GM23338 (cell line): ENCODE data around the gene RAMACL. TPM values are rescaled to one million over a fixed set of nuclear protein-coding genes. Genes with fewer than 3 reads are reported as not detected.

ENCODE experiments used
- ATAC-seq: fragments of 200-7000 bp; cut with Tn5 transposase; 3 replicates; pipeline ENCODE4 v1.9.1; 2020
- DNase-seq: peaks from one replicate; pipeline ENCODE4 v3.0.0-alpha.2; 2015; ENCODE audit warnings: low spot score
- H2AFZ ChIP-seq: fragments of 200-600 bp; sonication (generic); 2 replicates; pipeline ENCODE4 v1.8.0; 2016; ENCODE audit warnings: antibody characterized with exemption, mild to moderate bottlenecking, moderate library complexity
- H3F3A ChIP-seq: fragments of 200-600 bp; sonication (generic); replicated peaks from 2 replicates; pipeline ENCODE4 v1.8.0; 2017; ENCODE audit warnings: antibody characterized with exemption, mixed run types, low read depth
- H3K27ac ChIP-seq: fragments of 200-600 bp; sonication (generic); 2 replicates; pipeline ENCODE4 v1.6.1; 2016; ENCODE audit warnings: low read depth
- H3K27me3 ChIP-seq: fragments of 200-600 bp; sonication (generic); 2 replicates; pipeline ENCODE4 v1.8.0; 2016; ENCODE audit warnings: mild to moderate bottlenecking, mixed run types, moderate library complexity; ENCODE audit not compliant: insufficient read depth
- H3K36me3 ChIP-seq: fragments of 200-600 bp; sonication (generic); 2 replicates; pipeline ENCODE4 v1.8.0; 2016; ENCODE audit warnings: mild to moderate bottlenecking; ENCODE audit not compliant: insufficient read depth
- H3K4me1 ChIP-seq: fragments of 200-600 bp; sonication (generic); 2 replicates; pipeline ENCODE4 v1.8.0; 2016; ENCODE audit warnings: mild to moderate bottlenecking, moderate library complexity; ENCODE audit not compliant: insufficient read depth
- H3K4me2 ChIP-seq: fragments of 200-600 bp; sonication (generic); 2 replicates; pipeline ENCODE4 v1.7.1; 2017; ENCODE audit warnings: mixed run types
- H3K4me3 ChIP-seq: fragments of 200-600 bp; sonication (generic); 2 replicates; pipeline ENCODE4 v1.6.1; 2016; ENCODE audit warnings: mixed run types
- H3K79me2 ChIP-seq: fragments of 200-600 bp; sonication (generic); replicated peaks from 2 replicates; pipeline ENCODE4 v1.8.0; 2017; ENCODE audit warnings: mild to moderate bottlenecking; ENCODE audit not compliant: insufficient read depth
- H3K9me2 ChIP-seq: fragments of 200-600 bp; sonication (generic); 2 replicates; pipeline ENCODE4 v1.8.0; 2017; ENCODE audit not compliant: insufficient read depth
- H4K20me1 ChIP-seq: fragments of 200-600 bp; sonication (generic); replicated peaks from 2 replicates; pipeline ENCODE4 v1.8.0; 2017; ENCODE audit warnings: mild to moderate bottlenecking; ENCODE audit not compliant: insufficient read depth
- H3K27ac Mint-ChIP-seq: 2 replicates; pipeline ENCODE4 v1.8.0; 2020; ENCODE audit warnings: inconsistent platforms, mild to moderate bottlenecking, moderate library complexity, mixed read lengths
- H3K27me3 Mint-ChIP-seq: 3 replicates; pipeline ENCODE4 v1.8.0; 2022; ENCODE audit warnings: low read depth, mild to moderate bottlenecking, moderate library complexity, mixed read lengths, inconsistent platforms; ENCODE audit not compliant: insufficient read depth, poor library complexity
- H3K36me3 Mint-ChIP-seq: 3 replicates; pipeline ENCODE4 v1.8.0; 2021; ENCODE audit warnings: low read depth, mild to moderate bottlenecking, inconsistent platforms, moderate library complexity, mixed read lengths
- H3K4me1 Mint-ChIP-seq: 3 replicates; pipeline ENCODE4 v1.8.0; 2020; ENCODE audit warnings: mild to moderate bottlenecking, inconsistent platforms, mixed read lengths
- H3K4me3 Mint-ChIP-seq: 3 replicates; pipeline ENCODE4 v1.8.0; 2021; ENCODE audit warnings: moderate library complexity, mild to moderate bottlenecking, inconsistent platforms, mixed read lengths
- H3K9me3 Mint-ChIP-seq: 3 replicates; pipeline ENCODE4 v1.8.0; 2020; ENCODE audit warnings: moderate library complexity, mild to moderate bottlenecking, inconsistent platforms, mixed read lengths
- CREB1 ChIP-seq: fragments of 250-450 bp; sonication (Bioruptor Pico); IDR thresholded peaks from 2 replicates; pipeline ENCODE4 v1.5.0; 2020; ENCODE audit warnings: low read depth, mild to moderate bottlenecking, moderate library complexity
- EZH2 ChIP-seq: fragments of 200-600 bp; sonication (generic); IDR thresholded peaks from one replicate; pipeline ENCODE4 v1.8.0; 2017; ENCODE audit warnings: antibody characterized with exemption, mild to moderate bottlenecking, low read depth; ENCODE audit not compliant: unreplicated experiment
- EZH2phosphoT487 ChIP-seq: fragments of 200-600 bp; sonication (generic); IDR thresholded peaks from one replicate; pipeline ENCODE4 v1.8.1; 2018; ENCODE audit warnings: antibody characterized with exemption; ENCODE audit not compliant: unreplicated experiment
- JUNB ChIP-seq: IDR thresholded peaks from one replicate; pipeline ENCODE4 v1.6.1; 2016; ENCODE audit warnings: antibody characterized with exemption; ENCODE audit not compliant: unreplicated experiment
- NANOG ChIP-seq: IDR thresholded peaks from 2 replicates; pipeline ENCODE4 v1.6.1; 2016; ENCODE audit warnings: antibody characterized with exemption, borderline replicate concordance
- POLR2AphosphoS5 ChIP-seq: IDR thresholded peaks from 2 replicates; pipeline ENCODE4 v1.6.1; 2016; ENCODE audit warnings: antibody characterized with exemption, low read depth
- STAT1 ChIP-seq: IDR thresholded peaks from one replicate; pipeline ENCODE4 v1.6.1; 2016; ENCODE audit warnings: antibody characterized with exemption; ENCODE audit not compliant: unreplicated experiment
- ZNF114 ChIP-seq: fragments of 250-450 bp; sonication (Bioruptor Pico); IDR thresholded peaks from 2 replicates; pipeline ENCODE4 v1.5.0; 2020; ENCODE audit warnings: mild to moderate bottlenecking, moderate library complexity
- polyA plus RNA-seq: library from polyadenylated mRNA; unstranded; fragments of >200 nt; fragmentation: Nextera tagmentation; extraction: Ambion mirVana; gene quantifications from 2 replicates; pipeline ENCODE4 v1.2.1, GENCODE V29; 2016
- total RNA-seq: library from RNA; depleted of rRNA; stranded (reverse); fragments of >200 nt; shearing (Covaris generic); gene quantifications from 2 replicates; pipeline ENCODE4 v1.2.3, GENCODE V29; 2014
- TF ChIP-seq, protein P1 (sequence below): IDR thresholded peaks from one replicate; pipeline ENCODE4 v1.6.1; 2018; ENCODE audit warnings: antibody characterized with exemption; ENCODE audit not compliant: unreplicated experiment
- TF ChIP-seq, protein P2 (sequence below), 2 experiments: fragments of 200-600 bp in 1 of 2; sonication (generic) in 1 of 2; conservative IDR thresholded peaks; 2 replicates each; pipeline versions ENCODE4 v1.5.1 to v1.6.1; 2016 to 2017; ENCODE audit warnings: antibody characterized with exemption in 2 of 2, low read depth in 2 of 2, mild to moderate bottlenecking in 2 of 2, moderate library complexity in 1 of 2
- TF ChIP-seq, protein P3 (sequence below): IDR thresholded peaks from 2 replicates; pipeline ENCODE4 v1.6.1; 2016; ENCODE audit warnings: antibody characterized with exemption

Gene RAMACL
- total and polyA plus RNA-seq, 2 experiments from 2014 or later = 0.61 to 4.0 TPM

DNA sequence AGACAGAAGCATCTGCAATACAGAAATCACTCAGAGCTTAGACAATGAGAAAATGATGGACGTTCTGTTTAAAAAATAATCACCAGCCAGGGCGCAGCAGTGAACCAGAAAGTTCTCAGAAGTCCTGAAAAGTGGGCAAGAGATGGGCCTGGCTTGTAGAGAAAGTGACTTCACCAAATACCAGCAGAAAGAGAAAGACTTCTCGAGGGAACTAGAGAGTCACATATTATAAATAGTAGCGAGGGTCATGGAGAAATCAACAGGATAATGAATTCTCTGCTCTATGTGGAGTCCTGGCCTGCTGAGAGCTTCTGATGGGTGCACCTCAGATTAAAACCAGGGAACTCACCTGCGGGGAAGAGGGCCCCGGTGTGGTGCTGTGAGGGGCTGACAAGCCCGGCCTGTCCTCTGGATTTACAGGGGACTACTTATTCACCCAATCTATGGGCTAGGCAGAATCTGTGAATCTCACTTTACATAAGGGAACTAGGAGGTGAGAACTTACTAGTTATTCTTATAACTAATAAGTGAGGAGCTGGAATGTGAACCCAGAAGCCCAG lies 5.6 kb upstream of the RAMACL start:
- peaks cover 78% of the 10 kb centered on the region for H3K79me2 ChIP-seq
- no peak overlapping the region for H3K4me3 ChIP-seq
- H3K4me2 ChIP-seq = no peak overlapping the region
- peaks cover under 1% of the 10 kb centered on the region; the same call in 1 of the 3 replicates for H3K36me3 Mint-ChIP-seq
- ATAC-seq = no peak
- H3K4me1 Mint-ChIP-seq = peaks cover 46% of the 10 kb centered on the region
- H3K4me1 ChIP-seq = peaks cover 22% of the 10 kb centered on the region
- no peak overlapping the region for H3K27ac ChIP-seq
- H3K36me3 ChIP-seq = no peaks in the 10 kb centered on the region
- peaks cover 10% of the 10 kb centered on the region for H3K27me3 Mint-ChIP-seq
- DNase-seq = no peak
- H4K20me1 ChIP-seq = peaks cover 37% of the 10 kb centered on the region
- no peak overlapping the region for H3K4me3 Mint-ChIP-seq
- H3K27me3 ChIP-seq = no peaks in the 10 kb centered on the region
- no peaks in the 10 kb centered on the region; the same call in 2 of the 3 replicates for H3K9me3 Mint-ChIP-seq
- H2AFZ ChIP-seq = no peak overlapping the region
- no peaks in the 10 kb centered on the region for H3F3A ChIP-seq
- no peaks in the 10 kb centered on the region for H3K9me2 ChIP-seq
- H3K27ac Mint-ChIP-seq = no peak overlapping the region
- TF ChIP-seq, protein P1, sequence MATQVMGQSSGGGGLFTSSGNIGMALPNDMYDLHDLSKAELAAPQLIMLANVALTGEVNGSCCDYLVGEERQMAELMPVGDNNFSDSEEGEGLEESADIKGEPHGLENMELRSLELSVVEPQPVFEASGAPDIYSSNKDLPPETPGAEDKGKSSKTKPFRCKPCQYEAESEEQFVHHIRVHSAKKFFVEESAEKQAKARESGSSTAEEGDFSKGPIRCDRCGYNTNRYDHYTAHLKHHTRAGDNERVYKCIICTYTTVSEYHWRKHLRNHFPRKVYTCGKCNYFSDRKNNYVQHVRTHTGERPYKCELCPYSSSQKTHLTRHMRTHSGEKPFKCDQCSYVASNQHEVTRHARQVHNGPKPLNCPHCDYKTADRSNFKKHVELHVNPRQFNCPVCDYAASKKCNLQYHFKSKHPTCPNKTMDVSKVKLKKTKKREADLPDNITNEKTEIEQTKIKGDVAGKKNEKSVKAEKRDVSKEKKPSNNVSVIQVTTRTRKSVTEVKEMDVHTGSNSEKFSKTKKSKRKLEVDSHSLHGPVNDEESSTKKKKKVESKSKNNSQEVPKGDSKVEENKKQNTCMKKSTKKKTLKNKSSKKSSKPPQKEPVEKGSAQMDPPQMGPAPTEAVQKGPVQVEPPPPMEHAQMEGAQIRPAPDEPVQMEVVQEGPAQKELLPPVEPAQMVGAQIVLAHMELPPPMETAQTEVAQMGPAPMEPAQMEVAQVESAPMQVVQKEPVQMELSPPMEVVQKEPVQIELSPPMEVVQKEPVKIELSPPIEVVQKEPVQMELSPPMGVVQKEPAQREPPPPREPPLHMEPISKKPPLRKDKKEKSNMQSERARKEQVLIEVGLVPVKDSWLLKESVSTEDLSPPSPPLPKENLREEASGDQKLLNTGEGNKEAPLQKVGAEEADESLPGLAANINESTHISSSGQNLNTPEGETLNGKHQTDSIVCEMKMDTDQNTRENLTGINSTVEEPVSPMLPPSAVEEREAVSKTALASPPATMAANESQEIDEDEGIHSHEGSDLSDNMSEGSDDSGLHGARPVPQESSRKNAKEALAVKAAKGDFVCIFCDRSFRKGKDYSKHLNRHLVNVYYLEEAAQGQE = no peak
- no peak for TF ChIP-seq CREB1

DNA sequence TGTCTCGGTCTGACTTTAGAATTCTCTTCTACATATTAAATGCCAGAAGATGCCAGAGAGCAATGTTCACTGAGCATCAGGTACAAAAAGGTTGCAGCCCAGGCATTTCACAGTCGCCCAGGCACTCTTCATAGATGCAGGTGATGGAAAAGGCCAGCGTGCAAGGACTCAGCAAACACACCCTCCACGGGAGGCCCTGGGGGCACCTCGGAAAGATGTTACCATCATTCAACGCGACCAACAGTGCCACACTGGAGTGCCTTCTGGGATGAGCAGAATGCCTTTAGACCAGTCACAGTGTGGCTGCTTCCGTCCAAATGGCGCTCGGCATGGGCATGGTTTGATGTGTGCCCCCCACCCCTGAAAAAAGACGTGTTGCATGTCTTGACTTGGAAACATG lies 4.5 kb upstream of the RAMACL start:
- no peak overlapping the region for H3K27ac ChIP-seq
- H3K4me3 Mint-ChIP-seq = no peak overlapping the region; the same call in 2 of the 3 replicates
- DNase-seq = no peak
- H3K27me3 ChIP-seq = no peaks in the 10 kb centered on the region
- no peaks in the 10 kb centered on the region for H3F3A ChIP-seq
- H3K4me3 ChIP-seq = no peak overlapping the region
- peaks cover 9% of the 10 kb centered on the region for H3K27me3 Mint-ChIP-seq
- H2AFZ ChIP-seq = no peak overlapping the region
- H3K9me3 Mint-ChIP-seq = no peaks in the 10 kb centered on the region
- no peak overlapping the region for H3K4me2 ChIP-seq
- peaks cover 51% of the 10 kb centered on the region for H3K4me1 Mint-ChIP-seq
- H3K4me1 ChIP-seq = peaks cover 22% of the 10 kb centered on the region
- no peaks in the 10 kb centered on the region for H3K9me2 ChIP-seq
- H3K36me3 Mint-ChIP-seq = no peaks in the 10 kb centered on the region
- no peaks in the 10 kb centered on the region for H3K36me3 ChIP-seq
- no peak overlapping the region for H3K27ac Mint-ChIP-seq
- H4K20me1 ChIP-seq = peaks cover 41% of the 10 kb centered on the region
- H3K79me2 ChIP-seq = peaks cover 87% of the 10 kb centered on the region
- ATAC-seq = no peak
- TF ChIP-seq, protein P2, sequence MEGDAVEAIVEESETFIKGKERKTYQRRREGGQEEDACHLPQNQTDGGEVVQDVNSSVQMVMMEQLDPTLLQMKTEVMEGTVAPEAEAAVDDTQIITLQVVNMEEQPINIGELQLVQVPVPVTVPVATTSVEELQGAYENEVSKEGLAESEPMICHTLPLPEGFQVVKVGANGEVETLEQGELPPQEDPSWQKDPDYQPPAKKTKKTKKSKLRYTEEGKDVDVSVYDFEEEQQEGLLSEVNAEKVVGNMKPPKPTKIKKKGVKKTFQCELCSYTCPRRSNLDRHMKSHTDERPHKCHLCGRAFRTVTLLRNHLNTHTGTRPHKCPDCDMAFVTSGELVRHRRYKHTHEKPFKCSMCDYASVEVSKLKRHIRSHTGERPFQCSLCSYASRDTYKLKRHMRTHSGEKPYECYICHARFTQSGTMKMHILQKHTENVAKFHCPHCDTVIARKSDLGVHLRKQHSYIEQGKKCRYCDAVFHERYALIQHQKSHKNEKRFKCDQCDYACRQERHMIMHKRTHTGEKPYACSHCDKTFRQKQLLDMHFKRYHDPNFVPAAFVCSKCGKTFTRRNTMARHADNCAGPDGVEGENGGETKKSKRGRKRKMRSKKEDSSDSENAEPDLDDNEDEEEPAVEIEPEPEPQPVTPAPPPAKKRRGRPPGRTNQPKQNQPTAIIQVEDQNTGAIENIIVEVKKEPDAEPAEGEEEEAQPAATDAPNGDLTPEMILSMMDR (conservative IDR thresholded peaks at IDR 0.05; ENCODE audit: low read depth in 2 of 2) = no peak
- TF ChIP-seq, protein P3, sequence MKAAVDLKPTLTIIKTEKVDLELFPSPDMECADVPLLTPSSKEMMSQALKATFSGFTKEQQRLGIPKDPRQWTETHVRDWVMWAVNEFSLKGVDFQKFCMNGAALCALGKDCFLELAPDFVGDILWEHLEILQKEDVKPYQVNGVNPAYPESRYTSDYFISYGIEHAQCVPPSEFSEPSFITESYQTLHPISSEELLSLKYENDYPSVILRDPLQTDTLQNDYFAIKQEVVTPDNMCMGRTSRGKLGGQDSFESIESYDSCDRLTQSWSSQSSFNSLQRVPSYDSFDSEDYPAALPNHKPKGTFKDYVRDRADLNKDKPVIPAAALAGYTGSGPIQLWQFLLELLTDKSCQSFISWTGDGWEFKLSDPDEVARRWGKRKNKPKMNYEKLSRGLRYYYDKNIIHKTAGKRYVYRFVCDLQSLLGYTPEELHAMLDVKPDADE = no peak
- no peak for TF ChIP-seq NANOG
- TF ChIP-seq EZH2 = no peak
- TF ChIP-seq POLR2AphosphoS5 = no peak
- no peak for TF ChIP-seq EZH2phosphoT487
- TF ChIP-seq, protein P1 = no peak
- TF ChIP-seq JUNB = no peak
- no peak for TF ChIP-seq ZNF114 (CRISPR knock-in tag)
- TF ChIP-seq STAT1 = no peak
